Activated naive CD8-positive, alpha-beta T cell treated with anti-CD3 and anti-CD28 coated beads, Interleukin-2, amount 50 U/mL, for 24 hours (primary cell): ENCODE results near the gene PARK7.
"Not testable (repeated sequence)": the region's sequence is repeated elsewhere in the genome, so short reads cannot be mapped to it uniquely, and the experiment has no call there.

Experiments used
- ATAC-seq: fragments of 150-1000 bp; cut with Tn5 transposase; one replicate; pipeline ENCODE4 v1.10.0; 2021
- DNase-seq: peaks from one replicate; pipeline ENCODE4 v3.0.0; 2021
- H3K27ac Mint-ChIP-seq: one replicate; pipeline ENCODE4 v1.8.0; 2021; ENCODE audit warnings: mild to moderate bottlenecking, mixed read lengths
- H3K27me3 Mint-ChIP-seq: one replicate; pipeline ENCODE4 v1.8.0; 2021; ENCODE audit warnings: mixed read lengths
- H3K36me3 Mint-ChIP-seq: one replicate; pipeline ENCODE4 v1.8.0; 2021; ENCODE audit warnings: low read depth, mixed read lengths
- H3K4me1 Mint-ChIP-seq: one replicate; pipeline ENCODE4 v1.8.0; 2021; ENCODE audit warnings: mixed read lengths
- H3K4me3 Mint-ChIP-seq: one replicate; pipeline ENCODE4 v1.8.0; 2021; ENCODE audit warnings: mild to moderate bottlenecking, moderate library complexity, mixed read lengths
- H3K9me3 Mint-ChIP-seq: one replicate; pipeline ENCODE4 v1.8.0; 2021; ENCODE audit warnings: mixed read lengths

PARK7 gene

GRCh38 chr1:7961216-7962013, at the start of gene PARK7:
Gene PARK7 (plus strand): TSS chr1:7961711. CDS start chr1:7962786, 1,075 bp downstream.
- ATAC-seq: peak; percentile 98
- Mint-ChIP-seq H3K4me1 (peaks cover 82% of the 10 kb centered on the region), H3K36me3 (peaks cover 54% of the 10 kb centered on the region), H3K27ac (peak within 1 kb of the TSS; percentile 98), H3K9me3 (no peaks in the 10 kb centered on the region), H3K4me3 (peak within 1 kb of the TSS; percentile 99), H3K27me3 (no peaks in the 10 kb centered on the region)
- peak; percentile 100 for DNase-seq

GRCh38 chr1:7912145-7912544, 49.4 kb upstream of the PARK7 start:
- peaks cover 40% of the 10 kb centered on the region for H3K36me3 Mint-ChIP-seq

GRCh38 chr1:7912743-7913557, 48.6 kb upstream of the PARK7 start:
- Mint-ChIP-seq H3K4me1 (peaks cover 68% of the 10 kb centered on the region), H3K4me3 (peak overlapping the region; percentile 88), H3K36me3 (peaks cover 46% of the 10 kb centered on the region), H3K27me3 (no peaks in the 10 kb centered on the region), H3K9me3 (no peaks in the 10 kb centered on the region), H3K27ac (peak overlapping the region; percentile 92)
- DNase-seq (peak; percentile 44), ATAC-seq (peak; percentile 38)

More at GRCh38 chr1:7912145-7912544, 49.4 kb upstream of the PARK7 start:
- H3K4me3 Mint-ChIP-seq: peak overlapping the region; percentile 88
- H3K27ac Mint-ChIP-seq: peak overlapping the region; percentile 92
- H3K9me3 Mint-ChIP-seq: no peaks in the 10 kb centered on the region
- H3K4me1 Mint-ChIP-seq: peaks cover 63% of the 10 kb centered on the region
- DNase-seq (no peak), ATAC-seq (peak; percentile 38)
- H3K27me3 Mint-ChIP-seq: no peaks in the 10 kb centered on the region

GRCh38 chr1:7915826-7916500, 45.5 kb upstream of the PARK7 start:
- Mint-ChIP-seq H3K9me3 (no peaks in the 10 kb centered on the region), H3K36me3 (peaks cover 62% of the 10 kb centered on the region), H3K27me3 (no peaks in the 10 kb centered on the region), H3K27ac (peak overlapping the region; percentile 98), H3K4me1 (peaks cover 89% of the 10 kb centered on the region), H3K4me3 (peak overlapping the region; percentile 67)
- DNase-seq: peak; percentile 64
- peak; percentile 53 for ATAC-seq

- Mint-ChIP-seq H3K4me1 (peaks cover 91% of the 10 kb centered on the region), H3K36me3 (peaks cover 60% of the 10 kb centered on the region), H3K4me3 (peak overlapping the region; percentile 21), H3K9me3 (no peaks in the 10 kb centered on the region), H3K27me3 (no peaks in the 10 kb centered on the region), H3K27ac (peak overlapping the region; percentile 98)
- ATAC-seq (no peak), DNase-seq (no peak)
Measured at GRCh38 chr1:7916501-7916830, 45.0 kb upstream of the PARK7 start.

- H3K27me3 Mint-ChIP-seq, ATAC-seq, H3K9me3 Mint-ChIP-seq, DNase-seq: not testable (repeated sequence)
- H3K36me3 Mint-ChIP-seq: peaks cover 65% of the 10 kb centered on the region
- H3K4me3 Mint-ChIP-seq: peak overlapping the region; percentile 40
- H3K4me1 Mint-ChIP-seq: peaks cover 90% of the 10 kb centered on the region
- H3K27ac Mint-ChIP-seq: peak overlapping the region; percentile 83
Measured at GRCh38 chr1:7917971-7918370, 43.5 kb upstream of the PARK7 start.

GRCh38 chr1:7919880-7920279, 41.6 kb upstream of the PARK7 start:
- peak overlapping the region; percentile 97 for H3K27ac Mint-ChIP-seq
- H3K4me1 Mint-ChIP-seq: peaks cover 88% of the 10 kb centered on the region
- ATAC-seq (no peak), DNase-seq (no peak)
- H3K27me3 Mint-ChIP-seq: no peaks in the 10 kb centered on the region
- peaks cover 5% of the 10 kb centered on the region for H3K9me3 Mint-ChIP-seq
- peaks cover 70% of the 10 kb centered on the region for H3K36me3 Mint-ChIP-seq
- H3K4me3 Mint-ChIP-seq: peak overlapping the region; percentile 40

GRCh38 chr1:7921796-7922195, 39.7 kb upstream of the PARK7 start:
- H3K4me3 Mint-ChIP-seq: peak overlapping the region; percentile 18
- peaks cover 5% of the 10 kb centered on the region for H3K9me3 Mint-ChIP-seq
- H3K4me1 Mint-ChIP-seq: peaks cover 84% of the 10 kb centered on the region
- DNase-seq (no peak), ATAC-seq (no peak)
- no peaks in the 10 kb centered on the region for H3K27me3 Mint-ChIP-seq
- H3K27ac Mint-ChIP-seq: peak overlapping the region; percentile 97
- peaks cover 73% of the 10 kb centered on the region for H3K36me3 Mint-ChIP-seq

GRCh38 chr1:7922301-7922700, 39.2 kb upstream of the PARK7 start:
- peaks cover 84% of the 10 kb centered on the region for H3K4me1 Mint-ChIP-seq
- ATAC-seq (no peak), DNase-seq (no peak)
- H3K27me3 Mint-ChIP-seq: no peaks in the 10 kb centered on the region
- peaks cover 5% of the 10 kb centered on the region for H3K9me3 Mint-ChIP-seq
- peak overlapping the region; percentile 18 for H3K4me3 Mint-ChIP-seq
- peaks cover 73% of the 10 kb centered on the region for H3K36me3 Mint-ChIP-seq
- H3K27ac Mint-ChIP-seq: peak overlapping the region; percentile 97

GRCh38 chr1:7927061-7927460, 34.5 kb upstream of the PARK7 start:
- H3K4me1 Mint-ChIP-seq: peaks cover 85% of the 10 kb centered on the region
- H3K4me3 Mint-ChIP-seq, H3K27me3 Mint-ChIP-seq, DNase-seq, ATAC-seq, H3K9me3 Mint-ChIP-seq: not testable (repeated sequence)
- peak overlapping the region; percentile 79 for H3K27ac Mint-ChIP-seq
- peaks cover 81% of the 10 kb centered on the region for H3K36me3 Mint-ChIP-seq

- H3K4me3 Mint-ChIP-seq: peak overlapping the region; percentile 46
- ATAC-seq (no peak), DNase-seq (no peak)
- no peaks in the 10 kb centered on the region for H3K27me3 Mint-ChIP-seq
- peaks cover 88% of the 10 kb centered on the region for H3K4me1 Mint-ChIP-seq
- H3K36me3 Mint-ChIP-seq: peaks cover 83% of the 10 kb centered on the region
- H3K9me3 Mint-ChIP-seq: no peaks in the 10 kb centered on the region
- peak overlapping the region; percentile 68 for H3K27ac Mint-ChIP-seq
Measured at GRCh38 chr1:7928247-7928646, 33.3 kb upstream of the PARK7 start.

GRCh38 chr1:7929637-7930036, 31.9 kb upstream of the PARK7 start:
- Mint-ChIP-seq H3K27me3 (no peaks in the 10 kb centered on the region), H3K4me3 (peak overlapping the region; percentile 52), H3K27ac (peak overlapping the region; percentile 98), H3K36me3 (peaks cover 85% of the 10 kb centered on the region), H3K4me1 (peaks cover 90% of the 10 kb centered on the region), H3K9me3 (no peaks in the 10 kb centered on the region)
- DNase-seq (no peak), ATAC-seq (no peak)

GRCh38 chr1:7930645-7931445, 30.7 kb upstream of the PARK7 start:
- DNase-seq: no peak
- Mint-ChIP-seq H3K4me3 (peak overlapping the region; percentile 71), H3K27ac (peak overlapping the region; percentile 98)

GRCh38 chr1:7931446-7931812, 30.1 kb upstream of the PARK7 start:
- ATAC-seq: peak; percentile 27
- Mint-ChIP-seq H3K4me3 (peak overlapping the region; percentile 71), H3K27ac (peak overlapping the region; percentile 98), H3K27me3 (no peaks in the 10 kb centered on the region), H3K4me1 (peaks cover 97% of the 10 kb centered on the region), H3K9me3 (no peaks in the 10 kb centered on the region), H3K36me3 (peaks cover 92% of the 10 kb centered on the region)
- DNase-seq: no peak

More at GRCh38 chr1:7930645-7931445, 30.7 kb upstream of the PARK7 start:
- ATAC-seq: peak; percentile 73
- H3K4me1 Mint-ChIP-seq: peaks cover 98% of the 10 kb centered on the region
- peaks cover 93% of the 10 kb centered on the region for H3K36me3 Mint-ChIP-seq
- H3K9me3 Mint-ChIP-seq: no peaks in the 10 kb centered on the region
- H3K27me3 Mint-ChIP-seq: no peaks in the 10 kb centered on the region
